HG03025 (cell line): ENCODE measurements around the gene TLCD4.

Source experiments
- ATAC-seq: cut with Tn5 transposase; IDR thresholded peaks from one replicate; pipeline ENCODE4 v1.9.1; 2021; ENCODE audit warnings: mild to moderate bottlenecking, moderate library complexity; ENCODE audit not compliant: unreplicated experiment, low FRiP score

The TLCD4 gene

GRCh38 chr1:95094923-95095322 is 22.2 kb upstream of the TLCD4 start:
- no peak for ATAC-seq

DNA sequence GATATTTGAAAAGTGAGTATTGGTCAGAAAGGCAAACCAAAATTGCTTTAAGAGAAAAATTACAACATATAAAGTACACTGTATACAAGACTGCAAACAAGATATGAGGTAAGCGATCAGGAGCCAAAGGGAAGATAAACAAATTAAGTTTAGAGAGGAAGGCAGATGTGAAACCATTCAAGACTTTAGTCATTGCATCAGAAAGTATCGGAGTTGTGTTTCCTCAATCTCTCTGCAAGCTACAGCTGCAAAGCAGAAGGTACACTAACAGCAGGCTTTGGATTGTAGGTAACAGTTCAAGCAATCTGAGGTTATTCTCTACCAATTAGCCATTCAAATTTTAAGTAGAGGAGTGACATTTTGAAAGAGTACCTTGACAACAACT is 21.3 kb upstream of the TLCD4 start:
- ATAC-seq, result peak; percentile 99

DNA sequence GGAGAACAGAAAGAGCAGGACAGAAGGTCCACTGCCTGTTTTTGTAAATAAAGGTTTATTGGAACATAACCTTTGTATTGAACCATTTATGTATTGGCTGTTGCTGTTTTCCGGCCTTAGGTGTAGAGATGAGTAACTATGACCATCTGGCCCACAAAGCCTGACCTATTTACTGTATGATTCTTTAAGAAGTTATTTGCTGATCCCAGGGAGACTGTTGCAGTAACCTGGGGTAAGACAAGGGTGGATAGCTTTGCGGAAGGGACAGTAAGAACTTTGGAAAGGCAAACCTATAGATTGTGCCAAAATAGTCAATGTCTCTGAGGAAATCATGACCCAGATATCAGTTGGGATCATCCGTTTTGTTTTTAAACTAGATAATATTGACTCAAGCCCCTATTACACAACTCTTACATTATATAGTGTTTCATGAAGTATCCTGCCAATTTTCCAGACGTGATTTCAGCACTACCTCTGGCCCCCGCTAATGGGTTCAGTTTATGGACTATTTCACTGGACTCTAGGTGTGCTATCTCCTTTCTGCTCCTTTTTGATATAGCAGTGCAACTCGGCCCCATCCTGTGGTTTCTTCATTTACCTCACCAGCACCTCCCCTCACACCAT is 20.8 kb upstream of the TLCD4 start:
- ATAC-seq, result peak; percentile 48

DNA sequence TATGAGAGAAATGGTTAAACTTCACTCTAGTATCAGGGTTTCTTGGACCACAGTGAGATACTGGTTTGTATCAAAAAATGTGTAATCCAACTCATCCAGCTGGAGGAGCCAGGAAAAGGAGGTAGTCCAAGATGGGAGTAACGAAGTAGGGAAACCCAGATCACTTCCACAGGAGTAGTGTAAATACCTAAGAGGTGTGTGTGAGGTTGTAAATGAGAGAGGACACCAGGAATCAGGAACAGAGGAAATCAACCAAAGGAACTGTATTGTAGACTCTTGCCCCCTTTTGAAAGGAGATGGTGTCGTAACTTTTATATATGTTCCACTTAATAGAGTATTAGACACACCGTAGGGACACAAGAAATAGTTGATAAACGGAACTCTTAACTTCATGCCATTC is 19.7 kb upstream of the TLCD4 start:
- no peak for ATAC-seq

DNA sequence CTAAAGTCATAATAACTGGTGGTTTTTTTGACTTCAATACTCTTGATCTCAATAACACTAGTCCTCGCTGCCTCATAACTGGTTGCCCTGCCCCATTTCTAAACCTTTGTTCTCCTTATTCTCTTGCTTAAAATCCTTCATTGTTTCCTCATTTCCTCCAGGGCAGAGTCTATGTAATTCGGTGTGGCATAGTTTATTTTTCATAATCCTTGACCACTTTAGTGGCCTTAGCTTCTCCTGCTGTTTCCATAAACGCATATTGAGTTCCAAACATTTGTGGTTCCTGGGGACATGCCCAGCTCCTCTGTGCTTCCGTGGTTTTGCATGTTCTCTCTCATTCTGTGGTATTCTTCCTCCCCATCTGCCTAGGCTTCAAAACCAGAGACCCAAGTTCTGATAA is 19.0 kb upstream of the TLCD4 start:
- no peak for ATAC-seq

GRCh38 chr1:95108792-95109191 is 8.4 kb upstream of the TLCD4 start:
- no peak for ATAC-seq

- no peak for ATAC-seq
Measured at GRCh38 chr1:95111014-95111413, 6.1 kb upstream of the TLCD4 start.

- no peak for ATAC-seq
Measured at GRCh38 chr1:95113684-95114083, 3.5 kb upstream of the TLCD4 start.

DNA sequence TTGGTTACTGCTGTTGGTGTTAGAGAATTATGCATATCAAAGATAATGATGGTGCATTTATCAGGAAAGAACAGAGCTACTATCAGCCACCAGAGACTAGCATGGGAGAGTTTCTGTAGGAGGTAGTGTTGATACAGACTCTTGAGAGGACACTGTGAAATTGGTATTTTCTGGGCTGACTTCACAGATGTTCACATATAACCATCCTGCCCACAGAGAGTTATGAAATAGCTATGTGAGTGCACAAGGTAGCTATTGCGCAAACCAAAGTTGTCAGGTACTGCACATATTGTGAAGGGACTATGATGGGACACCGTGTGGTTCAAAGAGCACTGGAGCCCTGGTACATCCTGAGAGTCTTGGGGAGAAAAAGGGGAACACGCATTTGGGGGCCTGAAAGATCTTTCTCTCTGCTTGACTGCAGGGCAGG is 1.4 kb upstream of the TLCD4 start:
- no peak for ATAC-seq

DNA sequence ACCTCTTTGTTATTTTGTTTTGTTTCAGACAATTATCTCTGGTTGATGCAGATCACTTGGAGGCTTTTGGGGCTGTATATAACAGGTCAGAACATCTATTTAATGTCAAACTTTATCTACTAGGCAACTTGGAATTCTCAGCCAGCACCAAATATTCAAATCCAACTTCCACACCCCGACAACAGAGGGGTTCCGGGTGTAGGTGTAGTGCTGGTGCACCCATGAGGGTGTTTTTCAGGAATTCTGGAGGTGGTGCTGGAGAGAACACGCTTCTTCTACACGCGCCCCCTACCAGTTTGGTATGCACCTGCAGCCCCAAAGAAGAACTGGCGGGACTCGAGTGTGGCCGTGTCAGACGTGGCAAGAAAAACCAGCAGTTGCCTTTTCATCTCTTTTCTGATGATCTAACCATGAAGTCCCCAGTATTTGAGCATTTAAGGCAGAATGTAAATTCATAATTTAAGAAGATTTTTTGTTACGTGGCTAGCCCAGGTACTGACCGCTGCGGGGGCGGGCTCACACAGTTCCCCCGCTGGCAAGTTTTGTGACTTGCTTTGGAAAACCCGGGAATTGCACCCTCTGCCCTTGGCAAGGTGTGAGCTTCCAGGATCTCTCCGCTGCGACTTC is 462 bp upstream of the TLCD4 start:
- ATAC-seq, result peak; percentile 69

GRCh38 chr1:95118067-95118499 is 928 bp downstream of the TLCD4 start:
- no peak for ATAC-seq

DNA sequence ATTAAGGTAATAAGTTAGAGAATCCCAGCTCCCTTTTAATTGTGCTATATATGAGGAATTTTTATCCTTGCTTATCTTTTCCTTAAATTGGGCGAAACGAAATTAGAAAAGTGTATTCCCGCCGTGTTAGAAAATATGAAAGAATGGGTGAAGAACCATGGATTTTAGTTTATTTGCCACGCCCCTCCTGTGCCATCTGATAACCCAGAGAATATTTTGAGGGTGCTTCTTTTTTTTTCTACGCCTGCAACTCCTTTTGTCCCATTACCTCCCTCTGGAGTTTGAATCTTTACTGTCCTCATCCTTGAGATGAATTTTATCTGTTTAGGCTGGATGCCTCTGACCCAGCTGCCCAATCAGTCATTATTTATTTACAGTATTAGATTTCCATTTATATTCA is 1.6 kb downstream of the TLCD4 start:
- ATAC-seq, result no peak

DNA sequence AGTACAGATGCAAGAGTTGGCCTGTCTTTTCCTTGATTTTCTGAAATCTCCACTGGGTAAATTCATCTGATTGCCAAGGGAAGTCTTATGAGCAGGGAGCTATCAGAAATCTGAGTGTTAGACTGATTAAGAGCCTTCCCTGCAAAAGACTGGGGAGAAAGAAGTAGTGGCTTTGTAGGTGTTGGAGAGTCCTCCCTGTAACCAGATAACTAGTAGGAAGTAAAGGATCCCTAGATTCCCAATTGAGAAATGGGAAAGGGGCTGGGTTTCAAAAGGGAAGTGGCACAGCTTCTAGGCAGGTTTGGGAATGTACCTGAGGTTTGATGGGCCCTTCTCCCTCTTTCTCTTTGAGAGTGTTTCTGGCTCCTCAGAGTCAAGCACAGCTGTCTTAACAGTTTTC is 2.1 kb downstream of the TLCD4 start:
- no peak for ATAC-seq

GRCh38 chr1:95122151-95122697 is 5.1 kb downstream of the TLCD4 start:
- ATAC-seq, result no peak

GRCh38 chr1:95124342-95124741 is 7.2 kb downstream of the TLCD4 start:
- no peak for ATAC-seq

GRCh38 chr1:95126366-95126765 is 9.2 kb downstream of the TLCD4 start:
- ATAC-seq, result no peak

DNA sequence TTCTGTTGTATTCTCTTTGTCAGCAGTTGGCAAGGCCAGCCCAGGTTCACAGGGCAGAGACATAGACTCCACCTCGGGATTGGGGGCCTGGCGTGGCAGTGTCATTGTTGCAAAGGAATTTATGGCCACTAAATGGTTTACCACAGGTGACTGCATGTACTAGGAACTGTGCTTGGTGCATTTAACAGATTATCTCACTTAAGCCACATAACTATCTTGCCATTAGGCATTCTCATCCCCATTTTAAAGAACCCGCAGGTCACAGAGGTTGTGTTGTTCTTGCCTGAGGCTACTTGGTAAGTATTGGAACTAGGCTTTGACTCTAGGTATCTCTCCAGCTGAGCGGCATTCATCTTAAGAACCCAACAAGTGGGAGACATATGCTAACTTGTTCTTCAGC is 9.7 kb downstream of the TLCD4 start:
- no peak for ATAC-seq

DNA sequence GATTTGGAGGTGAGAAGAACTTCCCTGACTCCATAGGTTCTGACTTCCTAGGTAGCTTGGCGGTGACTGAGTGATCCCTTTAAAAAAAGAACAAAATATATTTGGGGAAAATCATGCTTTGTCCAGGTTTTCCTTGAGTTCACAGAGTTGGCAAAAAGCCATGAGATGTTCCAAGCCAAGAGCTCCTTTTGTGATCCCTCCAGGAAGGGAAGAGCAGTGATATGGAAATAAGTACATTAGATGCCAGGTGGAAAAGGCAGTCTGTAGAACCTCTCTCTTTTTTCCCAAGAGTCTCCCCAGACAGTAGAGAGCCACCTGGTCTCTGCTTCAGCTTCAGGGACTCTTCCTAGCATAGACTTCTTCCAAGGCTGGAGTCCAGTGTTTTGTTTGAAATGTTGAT is 10.2 kb downstream of the TLCD4 start:
- ATAC-seq, result no peak

DNA sequence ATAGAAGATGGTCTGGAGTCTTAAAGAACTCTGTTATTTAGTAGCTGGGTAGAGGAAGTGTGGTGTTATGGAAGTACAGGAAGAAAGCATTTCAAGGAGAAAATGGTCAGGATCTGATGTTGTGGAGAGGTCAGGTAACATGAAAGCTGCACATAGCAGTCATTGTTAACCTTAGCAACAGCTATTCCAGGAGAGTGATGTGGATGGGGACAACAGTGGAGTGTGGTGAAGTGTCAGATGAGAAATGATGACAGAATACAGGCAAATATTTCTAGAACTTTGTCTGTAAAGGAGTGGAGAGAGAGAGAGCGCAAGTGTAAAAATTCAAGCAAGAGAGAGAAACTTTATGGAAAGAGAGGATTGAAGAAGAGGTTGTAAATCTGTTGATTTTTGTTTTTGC is 15.6 kb downstream of the TLCD4 start:
- no peak for ATAC-seq

DNA sequence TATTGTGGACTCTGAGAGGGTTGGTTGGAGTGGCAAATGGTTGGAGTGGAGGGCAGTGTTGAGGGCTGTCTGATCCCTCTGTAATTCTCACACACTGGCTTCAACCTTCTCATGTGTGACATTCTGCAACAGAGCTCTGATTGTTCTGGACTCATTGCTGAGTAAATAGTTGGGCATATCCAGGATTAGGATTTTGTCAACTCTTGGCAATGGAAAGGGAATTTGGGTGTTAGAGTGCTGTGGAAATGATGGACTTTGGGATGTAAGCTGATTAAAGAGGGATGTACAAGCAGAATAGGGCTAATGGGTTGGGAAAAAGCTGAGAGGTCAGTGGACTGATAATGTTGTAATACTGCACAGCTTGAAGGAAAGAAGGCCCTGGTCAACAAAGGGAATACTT is 16.5 kb downstream of the TLCD4 start:
- ATAC-seq, result no peak

- no peak for ATAC-seq
Measured at GRCh38 chr1:95138223-95138622, 21.1 kb downstream of the TLCD4 start.

- no peak for ATAC-seq
Measured at GRCh38 chr1:95139039-95139438, 21.9 kb downstream of the TLCD4 start.
